ENCODE data around the gene CDKN2AIPNL.
"Not testable (repeated sequence)": the region's sequence is repeated elsewhere in the genome, so short reads cannot be mapped to it uniquely, and the experiment has no call there.

The CDKN2AIPNL gene

DNA sequence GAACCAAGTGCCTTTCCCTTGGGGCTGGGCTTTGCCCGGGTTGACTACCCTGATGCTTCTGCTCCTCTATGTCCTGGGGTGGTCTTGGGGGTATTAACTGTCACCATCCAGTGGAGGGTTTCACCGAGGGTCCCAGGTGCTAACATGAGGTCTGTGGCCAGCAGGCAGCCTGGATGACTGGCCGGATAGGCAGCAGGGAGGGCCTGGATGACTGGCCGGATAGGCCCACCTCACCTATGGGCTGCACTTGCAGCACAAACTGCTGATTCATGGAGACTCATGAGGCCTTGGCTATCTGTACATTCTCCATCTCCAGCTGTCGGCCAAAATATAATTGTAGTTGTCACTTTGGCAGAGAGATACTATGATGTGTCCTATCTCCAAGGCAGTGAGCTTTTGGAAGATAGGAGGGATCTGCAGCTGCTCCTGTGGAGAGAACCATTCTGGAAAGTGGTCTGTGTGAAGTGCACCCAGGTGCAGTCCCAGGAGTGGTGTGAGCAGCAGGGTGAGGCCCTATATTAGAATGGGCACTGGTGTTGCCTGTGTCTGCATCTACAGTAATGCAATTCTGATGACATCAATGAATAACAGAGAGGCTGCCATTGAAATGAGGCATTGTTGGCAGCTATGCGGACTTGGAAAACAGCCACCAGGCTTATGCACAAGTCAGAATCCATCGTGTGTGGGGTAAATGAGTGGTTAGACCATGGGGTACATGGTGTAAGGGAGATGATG, 26.3 kb upstream of the CDKN2AIPNL start:
- DNase-seq: no peak

- DNase-seq: no peak
Observed at GRCh38 chr5:134437340-134437846, 25.7 kb upstream of the CDKN2AIPNL start.

DNA sequence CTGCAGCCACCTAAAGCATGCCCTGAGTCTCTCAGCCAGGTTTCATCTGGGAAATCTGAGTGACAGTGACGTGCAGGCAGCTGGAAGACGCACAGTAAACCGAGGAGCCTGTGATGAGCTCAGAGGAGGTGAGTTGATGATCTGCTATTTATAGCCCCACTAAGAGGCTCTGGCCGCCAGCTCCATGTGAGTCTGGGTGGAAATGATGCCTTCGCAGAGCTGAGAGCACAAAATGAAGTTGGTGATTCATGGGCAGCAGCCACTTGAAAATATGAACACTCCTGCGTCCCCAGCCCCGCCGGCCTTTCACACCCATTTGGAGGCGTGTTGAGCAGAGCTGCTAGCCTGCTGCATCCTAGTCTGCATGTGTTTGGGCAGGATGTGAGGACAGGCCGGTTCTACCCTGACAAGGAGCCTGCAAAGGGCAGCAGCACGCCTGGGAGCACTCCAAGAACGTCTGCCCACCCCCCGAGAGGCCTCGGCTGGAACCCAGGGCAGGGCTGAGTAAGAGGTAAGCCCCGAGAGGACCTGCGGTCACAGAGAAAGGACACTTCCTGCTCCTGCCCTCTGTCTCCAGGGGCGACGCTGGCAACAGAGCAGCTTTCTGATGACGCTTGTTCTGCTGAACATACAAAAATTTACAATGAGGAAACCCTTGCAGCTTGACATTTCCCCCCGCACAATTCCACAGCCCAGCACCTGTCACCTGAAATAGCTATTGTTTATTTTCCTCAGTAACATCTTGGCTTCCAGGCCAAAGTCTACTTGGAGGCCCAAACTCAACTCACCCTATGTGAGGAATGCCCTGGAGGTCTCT, 25.1 kb upstream of the CDKN2AIPNL start:
- peak; percentile 37 for DNase-seq

DNA sequence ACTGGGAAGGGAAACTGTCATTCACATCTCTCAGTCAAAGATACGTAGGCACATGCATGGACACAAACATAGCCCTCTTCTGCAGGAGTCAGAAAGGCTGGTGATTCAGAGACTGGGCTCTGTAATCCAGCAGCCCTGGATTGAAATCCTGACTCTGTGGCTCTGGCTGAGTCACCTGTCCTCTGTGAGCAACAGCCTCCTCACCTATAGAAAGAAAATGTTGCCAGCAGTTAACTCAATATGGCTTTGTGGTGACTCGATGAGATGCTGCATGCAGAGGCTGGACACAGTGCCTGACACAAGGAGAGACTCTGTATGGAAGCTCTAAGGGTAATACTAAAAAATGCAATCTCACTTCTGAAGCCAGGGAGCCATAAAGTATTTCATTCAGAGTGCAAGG, 23.9 kb upstream of the CDKN2AIPNL start:
- no peak for DNase-seq

DNA sequence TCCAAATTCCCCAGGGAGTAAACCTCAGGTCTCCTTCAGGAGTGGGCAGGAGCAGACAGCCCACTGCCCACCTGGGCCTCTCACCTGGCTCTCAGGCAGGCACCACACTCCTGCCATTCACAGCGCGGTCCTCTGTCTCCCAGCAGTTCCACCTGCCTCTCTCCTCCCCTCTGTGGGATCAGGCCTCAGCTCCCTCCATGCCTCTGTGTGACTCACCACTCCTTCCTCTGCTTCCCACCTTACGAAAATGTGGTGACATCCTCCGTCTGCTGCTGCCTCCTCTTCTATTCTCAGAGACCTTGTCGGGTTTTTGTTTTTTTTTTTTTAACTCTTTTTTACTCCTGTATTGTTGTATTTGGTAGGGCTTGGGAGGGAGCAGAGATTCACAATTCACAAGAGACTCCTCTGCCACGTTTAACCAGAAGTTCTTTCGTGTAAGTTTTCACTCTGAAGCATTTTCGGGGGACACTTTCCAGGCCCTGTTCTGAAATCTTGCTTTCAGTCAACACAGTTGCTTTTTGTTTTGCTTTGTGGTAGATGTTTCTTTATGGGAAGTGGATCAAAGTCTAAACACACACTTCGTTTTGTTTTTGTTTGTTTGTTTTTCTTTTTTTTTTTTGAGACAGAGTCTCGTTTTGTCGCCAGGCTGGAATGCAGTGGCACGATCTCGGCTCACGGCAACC, 21.1 kb upstream of the CDKN2AIPNL start:
- DNase-seq: no peak

- no peak for DNase-seq
Observed at GRCh38 chr5:134432174-134432573, 20.5 kb upstream of the CDKN2AIPNL start.

DNA sequence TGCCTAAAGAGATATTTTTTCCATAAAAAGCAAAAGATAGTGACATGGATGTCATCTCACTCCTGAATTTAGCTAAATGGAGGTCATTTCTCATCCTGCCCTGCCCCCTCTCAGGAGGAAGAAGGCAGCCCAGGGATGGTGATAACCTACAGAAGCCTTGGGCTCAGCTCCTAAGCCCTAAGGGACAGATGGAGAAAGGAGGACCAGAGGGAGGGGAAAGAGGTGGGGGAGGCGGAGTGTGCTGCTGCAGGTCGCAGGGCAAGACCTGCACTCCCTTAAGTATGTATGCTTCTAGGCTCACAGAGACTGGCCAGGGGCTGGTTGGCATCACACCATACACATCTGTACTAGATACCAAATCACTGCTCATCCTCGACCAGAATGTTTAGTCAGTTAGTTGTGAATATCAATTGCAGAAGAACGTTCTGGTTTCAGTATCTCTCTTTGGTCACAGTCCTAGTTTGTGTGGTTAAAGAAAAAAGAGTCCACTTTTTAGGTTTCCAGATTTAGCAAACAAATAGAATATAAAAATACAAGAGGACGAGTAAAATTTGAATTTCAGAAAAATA, 18.4 kb upstream of the CDKN2AIPNL start:
- no peak for DNase-seq

GRCh38 chr5:134427540-134428041, 15.9 kb upstream of the CDKN2AIPNL start:
- DNase-seq: no peak

- DNase-seq: no peak
Observed at GRCh38 chr5:134426361-134426760, 14.7 kb upstream of the CDKN2AIPNL start.

DNA sequence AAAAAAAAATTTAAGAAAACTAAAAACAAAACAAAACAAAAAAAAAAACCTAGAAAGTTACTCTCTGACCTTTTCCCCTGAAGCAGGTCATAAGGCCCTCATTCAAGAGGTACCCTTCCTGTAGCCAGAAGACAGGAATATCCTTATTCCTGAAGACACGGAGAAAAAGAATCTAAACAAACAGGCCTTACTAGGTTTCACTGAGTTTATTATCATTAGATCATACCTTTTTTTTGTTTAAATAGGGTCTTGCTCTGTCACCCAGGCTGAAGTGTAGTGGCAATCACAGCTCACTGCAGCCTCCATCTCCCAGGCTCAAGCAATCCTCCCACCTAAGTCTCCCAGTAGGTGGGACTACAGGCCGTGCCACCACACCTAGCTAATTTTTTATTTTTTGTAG, 11.7 kb upstream of the CDKN2AIPNL start:
- DNase-seq: no peak

DNA sequence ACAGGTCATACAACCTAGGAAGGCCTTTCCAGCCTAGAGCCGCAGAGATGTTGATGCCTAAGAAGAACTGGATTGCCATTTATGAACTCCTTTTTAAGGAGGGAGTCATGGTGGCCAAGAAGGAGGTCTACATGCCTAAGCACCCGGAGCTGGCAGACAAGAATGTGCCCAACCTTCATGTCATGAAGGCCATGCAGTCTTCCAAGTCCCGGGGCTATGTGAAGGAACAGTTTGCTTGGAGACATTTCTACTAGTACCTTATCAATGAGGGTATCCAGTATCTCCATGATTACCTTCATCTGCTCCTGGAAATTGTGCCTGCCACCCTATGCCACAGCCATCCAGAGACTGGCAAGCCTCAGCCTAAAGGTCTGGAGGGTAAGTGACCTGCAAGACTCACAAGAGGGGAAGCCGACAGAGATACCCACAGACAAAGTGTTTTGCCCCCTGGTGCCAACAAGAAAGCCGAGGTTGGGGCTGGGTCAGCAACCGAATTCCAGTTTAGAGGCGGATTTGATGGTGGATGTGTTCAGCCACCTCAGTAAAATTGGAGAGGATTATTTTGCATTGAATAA, 11.2 kb upstream of the CDKN2AIPNL start:
- no peak for DNase-seq

GRCh38 chr5:134421038-134421437, 9.4 kb upstream of the CDKN2AIPNL start:
- not testable (repeated sequence) for DNase-seq

GRCh38 chr5:134420343-134420742, 8.7 kb upstream of the CDKN2AIPNL start:
- no peak for DNase-seq

- no peak for DNase-seq
Observed at GRCh38 chr5:134418958-134419357, 7.3 kb upstream of the CDKN2AIPNL start.

DNA sequence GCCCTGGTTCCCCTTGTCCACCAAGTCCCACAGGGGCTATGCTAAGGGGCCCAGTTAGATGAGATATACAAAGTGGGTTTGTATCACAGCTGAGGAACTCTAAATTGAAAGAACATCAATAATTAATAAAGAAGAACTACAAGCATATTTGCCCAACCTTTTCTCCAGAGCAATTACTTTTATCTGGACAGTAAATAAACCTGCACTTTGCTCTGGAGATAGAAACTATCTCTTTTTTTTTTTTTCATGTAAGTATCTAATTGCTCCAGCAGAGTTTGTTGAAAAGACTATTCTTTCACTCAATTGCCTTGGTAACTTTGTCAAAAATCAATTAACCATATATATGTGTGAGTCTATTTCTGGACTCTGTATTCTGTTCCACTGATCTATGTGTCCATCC, 6.0 kb upstream of the CDKN2AIPNL start:
- no peak for DNase-seq

DNA sequence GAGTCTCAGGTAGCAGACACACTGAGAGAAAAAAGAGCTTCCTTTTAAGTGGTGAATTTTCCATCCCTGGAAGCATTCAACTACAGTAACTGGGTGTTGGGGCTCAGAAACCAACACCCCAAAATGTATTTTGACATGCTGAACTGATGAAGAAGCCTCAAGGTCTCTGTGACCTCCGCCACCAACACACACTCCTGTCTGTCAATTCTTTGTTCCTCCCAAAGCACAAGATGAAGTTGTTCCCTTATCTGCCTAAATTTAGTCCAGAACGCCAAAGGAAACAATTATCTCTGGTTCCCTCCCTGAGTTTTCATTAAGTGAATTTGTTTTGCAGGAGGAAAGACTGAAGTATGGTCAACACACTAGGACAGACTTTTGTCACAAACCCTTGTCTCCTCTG, 1.4 kb upstream of the CDKN2AIPNL start:
- DNase-seq: no peak

GRCh38 chr5:134411228-134411545, 494 bp downstream of the CDKN2AIPNL start:
- no peak for DNase-seq

DNA sequence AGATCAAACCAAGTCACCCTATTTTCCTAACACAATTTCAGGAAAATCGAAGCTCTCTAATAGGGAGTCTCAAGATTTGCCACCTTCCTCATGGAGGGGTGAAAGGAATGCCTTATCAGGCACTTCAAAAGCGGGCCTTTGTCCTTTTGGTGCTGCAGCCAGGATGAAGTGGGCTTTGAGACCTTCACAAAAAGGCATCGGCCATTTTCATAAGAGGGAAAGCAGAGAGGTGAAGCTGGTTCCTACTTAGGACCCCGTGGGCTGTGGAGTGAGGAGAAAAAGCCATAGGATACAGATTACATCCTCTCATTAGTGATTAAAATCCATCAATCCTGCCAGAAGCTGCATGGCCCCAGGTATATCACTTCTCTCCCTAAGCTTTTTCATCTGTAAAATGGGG, 859 bp downstream of the CDKN2AIPNL start:
- DNase-seq: no peak

DNA sequence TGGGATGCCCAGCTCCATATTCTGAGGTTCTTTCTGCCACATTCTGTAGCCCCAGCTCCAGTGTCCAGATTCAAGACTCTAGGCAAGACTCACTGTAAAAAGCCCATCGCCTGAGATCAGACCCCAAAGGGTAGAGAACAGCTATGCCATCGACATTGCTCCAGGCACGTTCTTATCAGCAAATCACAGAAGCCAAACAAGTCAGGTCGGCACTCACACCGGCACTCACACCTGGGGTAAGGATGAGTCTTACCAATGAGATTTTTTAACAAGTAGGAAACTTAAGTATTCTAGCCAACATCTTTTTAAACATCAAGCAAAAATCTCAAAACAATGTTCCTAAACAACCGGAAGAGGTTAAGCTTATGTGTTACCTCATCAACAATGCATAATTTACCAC, 2.4 kb downstream of the CDKN2AIPNL start:
- DNase-seq: no peak

GRCh38 chr5:134406390-134406789, 5.3 kb downstream of the CDKN2AIPNL start:
- DNase-seq: no peak

DNA sequence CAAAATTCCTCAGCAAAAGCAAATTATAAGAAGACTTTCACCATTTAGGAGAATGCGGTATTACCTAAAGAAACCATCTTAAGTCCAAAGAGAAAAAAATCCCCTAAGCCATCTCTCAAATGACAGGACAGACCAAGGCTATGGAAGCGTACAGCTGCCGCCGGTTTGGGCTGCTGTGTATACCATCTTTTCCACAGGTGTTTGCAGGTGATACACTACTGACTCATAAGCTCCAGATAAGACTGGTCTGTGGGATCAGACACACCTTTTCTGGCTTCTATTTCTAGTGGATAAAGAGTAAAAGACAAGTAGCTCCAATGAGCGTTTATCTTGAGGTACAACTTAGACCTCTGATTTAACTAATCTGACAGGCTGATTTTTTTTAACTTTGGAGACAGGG, 7.7 kb downstream of the CDKN2AIPNL start:
- DNase-seq: no peak

GRCh38 chr5:134398609-134399155, 13.0 kb downstream of the CDKN2AIPNL start:
- DNase-seq: no peak

GRCh38 chr5:134397196-134397595, 14.5 kb downstream of the CDKN2AIPNL start:
- DNase-seq: no peak
